Mucosa of descending colon (tissue), 3 donors: Measurements from ENCODE around the gene PTPRCAP. TPM values are rescaled to one million over a fixed set of nuclear protein-coding genes. Genes with fewer than 3 reads are reported as not detected.
A peak's percentile ranks its signal among the peaks of the same experiment; 100 is the strongest.
"Not testable (repeated sequence)": the region's sequence is repeated elsewhere in the genome, so short reads cannot be mapped to it uniquely, and the experiment has no call there.

Experiments
- ATAC-seq: fragments of 200-7000 bp; cut with Tn5 transposase; one replicate; pipeline ENCODE4 v1.9.1; 2020; ENCODE audit warnings: mild to moderate bottlenecking, moderate library complexity
- DNase-seq, 3 donors: peaks; one replicate each; pipeline ENCODE4 v3.0.0-alpha.2; 2020
- H3K36me3 ChIP-seq: fragments of 200-600 bp; one replicate; pipeline ENCODE4 v1.8.0; 2021; ENCODE audit warnings: low read depth, mild to moderate bottlenecking
- H3K4me1 ChIP-seq: fragments of 200-600 bp; one replicate; pipeline ENCODE4 v1.8.0; 2021; ENCODE audit warnings: low read depth, mild to moderate bottlenecking
- H3K4me3 ChIP-seq: fragments of 200-600 bp; one replicate; pipeline ENCODE4 v1.8.0; 2021; ENCODE audit warnings: mild to moderate bottlenecking
- H3K9me3 ChIP-seq: fragments of 200-600 bp; one replicate; pipeline ENCODE4 v1.8.0; 2021; ENCODE audit warnings: mild to moderate bottlenecking
- intact Hi-C, 2 donors: fragments of 100-400 bp; cut with DNase I in 1 of 2; cut with micrococcal nuclease in 1 of 2; formaldehyde crosslinking; loops; one replicate each; pipeline versions ENCODE4 v1.11.0 to v1.11.1; 2022; cut with DNase I, micrococcal nuclease
- total RNA-seq, 3 donors: library from RNA; stranded (reverse); fragmentation: NEBNext Ultra II Directional in 2 of 3; extraction: Animal tissue kit (Norgen Biotek cat#: 25700) in 2 of 3; gene quantifications; one replicate each; pipeline versions ENCODE4 v1.2.1 to v1.2.4, GENCODE V29; 2021 to 2023
- TF ChIP-seq, protein P1 (sequence below): fragments of 200-600 bp; IDR thresholded peaks from one replicate; pipeline ENCODE4 v1.8.0; 2022; ENCODE audit warnings: antibody characterized with exemption, mild to moderate bottlenecking
- donor health status: DM: no; HTN: no; CAD: no; lungs with moderate emphysema.
- donor health status: DM: no; HTN: no; CAD: no.
- donor health status: DM: no; HTN: yes; CAD: no.

The PTPRCAP gene
- total RNA-seq, 3 donors from 2014 or later: 7.2 to 13.6 (median 10.0) TPM

- peaks cover 10% of the 10 kb centered on the region for H3K4me1 ChIP-seq
- TF ChIP-seq, protein P1, sequence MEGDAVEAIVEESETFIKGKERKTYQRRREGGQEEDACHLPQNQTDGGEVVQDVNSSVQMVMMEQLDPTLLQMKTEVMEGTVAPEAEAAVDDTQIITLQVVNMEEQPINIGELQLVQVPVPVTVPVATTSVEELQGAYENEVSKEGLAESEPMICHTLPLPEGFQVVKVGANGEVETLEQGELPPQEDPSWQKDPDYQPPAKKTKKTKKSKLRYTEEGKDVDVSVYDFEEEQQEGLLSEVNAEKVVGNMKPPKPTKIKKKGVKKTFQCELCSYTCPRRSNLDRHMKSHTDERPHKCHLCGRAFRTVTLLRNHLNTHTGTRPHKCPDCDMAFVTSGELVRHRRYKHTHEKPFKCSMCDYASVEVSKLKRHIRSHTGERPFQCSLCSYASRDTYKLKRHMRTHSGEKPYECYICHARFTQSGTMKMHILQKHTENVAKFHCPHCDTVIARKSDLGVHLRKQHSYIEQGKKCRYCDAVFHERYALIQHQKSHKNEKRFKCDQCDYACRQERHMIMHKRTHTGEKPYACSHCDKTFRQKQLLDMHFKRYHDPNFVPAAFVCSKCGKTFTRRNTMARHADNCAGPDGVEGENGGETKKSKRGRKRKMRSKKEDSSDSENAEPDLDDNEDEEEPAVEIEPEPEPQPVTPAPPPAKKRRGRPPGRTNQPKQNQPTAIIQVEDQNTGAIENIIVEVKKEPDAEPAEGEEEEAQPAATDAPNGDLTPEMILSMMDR: no peak
- peak; percentile 3 for ATAC-seq
- intact Hi-C loops: no loop called here
- H3K36me3 ChIP-seq: no peaks in the 10 kb centered on the region
- H3K9me3 ChIP-seq: no peaks in the 10 kb centered on the region
- DNase-seq: peak in 1 of 3 donors; percentile 33
- H3K4me3 ChIP-seq: no peak overlapping the region
These were observed 30.4 kb downstream of the PTPRCAP start for GRCh38 chr11:67406969-67407687.

- Histone ChIP-seq H3K36me3 (no peaks in the 10 kb centered on the region), H3K4me3 (no peak overlapping the region), H3K9me3 (no peaks in the 10 kb centered on the region), H3K4me1 (peaks cover 10% of the 10 kb centered on the region)
- DNase-seq (no peak), ATAC-seq (no peak)
- TF ChIP-seq, protein P1: no peak
- intact Hi-C loops: no loop called here
These were observed 31.0 kb downstream of the PTPRCAP start for GRCh38 chr11:67406420-67406968.

DNA sequence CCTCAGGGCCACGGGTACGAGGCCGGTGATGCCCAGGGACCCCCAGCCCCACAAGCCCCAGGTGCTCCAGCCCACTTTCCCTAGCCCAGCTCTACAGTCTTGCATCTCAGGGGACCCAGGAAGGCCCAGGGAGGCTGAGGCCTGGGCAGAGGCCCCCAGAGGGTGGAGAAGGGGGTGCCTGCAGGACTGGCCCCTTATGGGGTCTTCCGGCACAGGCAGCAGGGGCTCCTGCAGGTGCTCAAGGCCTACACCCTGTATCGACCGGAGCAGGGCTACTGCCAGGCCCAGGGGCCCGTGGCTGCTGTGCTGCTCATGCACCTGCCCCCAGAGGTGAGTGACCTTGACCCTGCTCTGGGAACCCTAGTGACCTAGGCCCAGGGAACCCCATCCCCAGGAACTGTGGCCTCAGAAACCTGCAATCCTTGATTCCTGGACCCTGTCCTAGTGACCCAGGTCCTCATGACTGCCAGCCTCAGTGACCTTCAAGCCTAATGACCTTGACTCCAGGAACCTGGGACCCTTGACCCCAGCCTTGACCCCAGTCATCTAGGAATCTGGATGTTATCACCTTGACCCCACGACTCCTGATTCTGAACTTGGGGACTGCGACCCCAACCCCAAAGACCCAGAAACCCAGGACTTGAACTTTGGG lies 31.7 kb downstream of the PTPRCAP start:
- TF ChIP-seq, protein P1: no peak
- intact Hi-C loops: no loop called here
- peaks cover 11% of the 10 kb centered on the region for H3K4me1 ChIP-seq
- ATAC-seq: no peak
- DNase-seq: peak in 1 of 3 donors; percentile 31
- H3K36me3 ChIP-seq: no peaks in the 10 kb centered on the region
- no peaks in the 10 kb centered on the region for H3K9me3 ChIP-seq
- no peak overlapping the region for H3K4me3 ChIP-seq

DNA sequence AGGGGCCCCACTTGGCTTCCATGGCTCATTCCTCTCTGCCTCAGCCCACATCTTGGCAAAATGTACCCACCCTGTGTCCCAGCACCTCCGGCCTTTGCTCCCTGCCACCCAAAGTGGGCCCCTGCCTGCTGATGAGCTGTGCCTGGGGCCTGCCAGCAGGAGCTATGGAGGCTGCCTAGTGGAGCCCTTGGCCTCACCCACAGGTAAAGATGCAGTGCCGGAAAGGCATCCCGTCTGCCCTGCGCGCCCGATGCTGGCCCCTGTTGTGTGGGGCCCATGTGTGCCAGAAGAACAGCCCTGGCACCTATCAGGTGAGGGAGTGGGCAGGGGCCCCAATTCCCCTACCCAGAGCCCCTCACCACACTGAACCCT lies 32.3 kb downstream of the PTPRCAP start:
- intact Hi-C loops: no loop called here
- Histone ChIP-seq H3K9me3 (no peaks in the 10 kb centered on the region), H3K4me1 (peaks cover 16% of the 10 kb centered on the region), H3K4me3 (no peak overlapping the region), H3K36me3 (no peaks in the 10 kb centered on the region)
- TF ChIP-seq, protein P1: no peak
- ATAC-seq (no peak), DNase-seq (no peak)

- Histone ChIP-seq H3K4me1 (peaks cover 18% of the 10 kb centered on the region), H3K36me3 (no peaks in the 10 kb centered on the region), H3K4me3 (peak overlapping the region; percentile 15), H3K9me3 (no peaks in the 10 kb centered on the region)
- ATAC-seq (no peak), DNase-seq (peak in 2 of 3 donors; percentile 37 to 76)
- TF ChIP-seq, protein P1: no peak
- intact Hi-C loops: no loop called here
These were observed 32.8 kb downstream of the PTPRCAP start for GRCh38 chr11:67404515-67405195.

- H3K4me1 ChIP-seq: peaks cover 23% of the 10 kb centered on the region
- intact Hi-C loops, H3K4me3 ChIP-seq, H3K9me3 ChIP-seq, H3K36me3 ChIP-seq, ATAC-seq: not testable (repeated sequence)
- DNase-seq: peak in 1 of 3 donors; percentile 54
These were observed 34.4 kb downstream of the PTPRCAP start for GRCh38 chr11:67403085-67403484.

DNA sequence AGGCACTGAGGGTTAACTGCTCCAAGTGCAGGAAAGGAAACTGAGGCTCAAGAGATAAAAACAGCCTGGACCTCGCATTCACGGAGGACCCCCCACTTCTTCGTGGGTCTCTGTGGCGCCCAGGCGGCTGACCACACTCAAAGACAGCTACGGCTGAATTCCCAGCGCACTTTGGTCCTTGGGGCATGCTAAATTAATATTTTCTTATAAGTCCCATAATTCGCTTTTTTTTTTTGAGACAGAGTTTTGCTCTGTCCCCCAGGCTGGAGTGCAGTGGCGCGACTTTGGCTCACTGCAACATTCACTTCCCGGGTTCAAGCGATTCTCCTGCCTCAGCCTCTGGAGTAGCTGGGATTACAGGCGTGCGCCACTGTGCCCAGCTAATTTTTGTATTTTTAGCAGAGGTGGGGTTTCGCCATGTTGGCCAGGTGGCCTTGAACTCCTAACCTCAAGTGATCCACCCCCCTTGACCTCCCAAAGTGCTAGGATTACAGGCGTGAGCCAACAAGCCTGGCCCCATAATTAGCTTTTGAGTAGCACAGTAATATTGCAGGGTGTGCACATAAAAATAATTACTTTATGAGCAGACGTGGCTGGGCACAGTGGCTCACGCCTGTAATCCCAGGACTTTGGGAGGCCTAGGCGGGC lies 35.2 kb downstream of the PTPRCAP start:
- peaks cover 23% of the 10 kb centered on the region for H3K4me1 ChIP-seq
- intact Hi-C loops, ATAC-seq, H3K4me3 ChIP-seq, H3K9me3 ChIP-seq, H3K36me3 ChIP-seq: not testable (repeated sequence)
- peak in 2 of 3 donors; percentile 48 to 69 for DNase-seq
